Stimulated activated CD4-positive, alpha-beta T cell treated with anti-CD3 and anti-CD28 coated beads, Interleukin-2, amount 100 ng/mL, for 4 hours (primary cell): ENCODE results near the gene PLEKHD1.
"Not testable (repeated sequence)": the region's sequence is repeated elsewhere in the genome, so short reads cannot be mapped to it uniquely, and the experiment has no call there.

Experiments used
- DNase-seq: peaks from one replicate; pipeline ENCODE4 v3.0.0-alpha.2; 2020; ENCODE audit warnings: low read depth

Gene PLEKHD1

DNA sequence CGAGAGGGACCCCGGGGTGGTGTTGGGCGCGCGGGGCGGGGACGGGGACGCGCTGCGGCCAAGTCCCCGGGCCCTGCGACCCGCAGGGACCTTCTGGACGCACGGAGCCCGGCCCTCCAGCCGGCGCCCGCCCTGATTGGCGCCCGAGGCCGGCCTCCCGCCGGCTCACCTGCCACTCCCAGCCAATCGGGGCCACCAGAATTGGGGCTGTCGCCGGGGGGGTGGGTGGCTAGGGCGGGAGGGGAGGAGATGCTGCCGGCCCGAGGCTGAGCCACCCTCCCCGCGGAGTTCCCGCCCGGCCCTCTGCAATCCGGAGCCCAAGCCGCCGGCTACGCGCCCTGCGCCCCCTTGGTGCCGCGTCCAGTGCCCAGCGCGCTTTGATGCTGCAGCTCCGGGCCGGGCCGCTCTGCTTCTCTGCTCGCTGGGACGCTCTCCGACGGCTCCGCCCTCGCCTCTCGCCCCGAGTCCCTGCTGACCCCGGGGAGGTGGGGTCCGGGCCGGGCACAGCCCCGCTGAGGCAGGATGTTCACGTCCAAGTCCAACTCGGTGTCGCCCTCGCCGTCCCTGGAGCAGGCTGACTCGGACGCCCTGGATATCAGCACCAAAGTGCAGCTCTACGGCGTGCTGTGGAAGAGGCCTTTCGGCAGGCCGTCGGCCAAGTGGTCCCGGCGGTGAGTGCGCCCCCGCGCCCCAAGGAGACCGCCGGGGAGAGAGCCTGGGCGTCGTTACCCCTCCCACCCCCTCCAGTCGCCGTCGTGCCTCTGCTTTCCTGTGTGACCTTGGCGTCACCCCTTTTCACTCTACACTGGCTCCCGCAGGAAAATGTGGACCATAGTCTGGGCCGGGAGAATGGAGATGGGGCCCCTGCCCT lies at the start of gene PLEKHD1:
TSS of gene PLEKHD1 (plus strand) at position 285 of the 871 bp plus-strand sequence. CDS start at position 523, 238 bp downstream.
- DNase-seq, result no peak

DNA sequence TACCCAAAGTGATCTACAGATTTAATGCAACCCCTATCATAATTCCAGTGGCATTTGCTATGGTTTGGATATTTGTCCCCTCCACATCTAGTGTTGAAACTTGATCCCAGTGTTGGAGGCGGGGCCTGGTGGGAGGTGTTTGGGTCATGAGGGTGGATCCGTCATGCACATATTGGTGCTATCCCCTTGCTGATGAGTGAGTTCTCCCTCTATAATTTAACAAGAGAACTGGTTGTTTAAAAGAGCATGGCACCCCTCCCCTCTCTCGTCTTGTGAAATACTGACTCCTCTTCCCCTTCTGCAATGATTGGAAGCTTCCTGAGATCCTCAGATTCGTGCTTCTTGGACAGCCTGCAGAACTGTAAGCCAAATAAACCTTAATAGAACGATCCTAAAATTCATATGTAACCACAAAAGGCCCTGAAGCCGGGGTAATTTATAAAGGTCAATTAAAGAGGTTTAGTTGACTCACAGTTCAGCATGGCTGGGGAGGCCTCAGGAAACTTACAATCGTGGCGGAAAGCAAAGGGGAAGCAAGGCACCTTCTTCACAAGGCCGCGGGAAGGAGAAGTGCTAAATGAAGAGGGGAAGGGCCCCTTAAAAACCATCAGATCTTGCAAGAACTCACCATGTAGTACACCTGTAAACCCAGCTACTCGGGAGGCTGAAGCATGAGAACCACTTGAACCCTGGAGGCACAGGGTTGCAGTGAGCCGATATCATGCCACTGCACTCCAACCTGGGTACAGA lies 44.8 kb upstream of the PLEKHD1 start:
- DNase-seq, result no peak

GRCh38 chr14:69441948-69442347 lies 42.6 kb upstream of the PLEKHD1 start:
- no peak for DNase-seq

DNA sequence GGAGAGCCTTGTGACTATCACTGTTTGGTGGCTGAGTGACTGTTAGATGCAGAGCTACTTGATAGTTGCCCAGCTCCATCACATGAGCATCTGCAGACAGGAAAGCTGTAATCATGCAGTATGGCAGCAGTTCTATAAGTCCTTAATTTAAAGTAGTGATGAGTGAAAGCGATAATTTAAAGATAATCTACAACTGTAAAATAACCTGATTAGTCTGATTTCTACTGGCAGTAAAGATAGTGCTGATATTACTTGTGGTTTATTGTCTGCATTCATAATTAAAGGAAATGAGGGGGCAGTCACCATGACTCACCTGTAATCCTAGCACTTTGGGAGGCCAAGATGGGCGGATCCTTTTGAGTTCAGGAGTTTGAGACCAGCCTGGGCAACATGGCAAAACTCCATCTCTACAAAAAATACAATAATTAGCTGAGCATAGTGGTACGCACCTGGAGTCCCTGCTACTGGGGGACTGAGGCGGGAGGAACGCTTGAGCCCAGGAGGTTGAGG lies 41.2 kb upstream of the PLEKHD1 start:
- no peak for DNase-seq

- DNase-seq, result no peak
Measured at GRCh38 chr14:69449216-69449615, 35.3 kb upstream of the PLEKHD1 start.

GRCh38 chr14:69451941-69452340 lies 32.6 kb upstream of the PLEKHD1 start:
- DNase-seq, result no peak

- DNase-seq, result no peak
Measured at GRCh38 chr14:69458350-69458749, 26.2 kb upstream of the PLEKHD1 start.

- no peak for DNase-seq
Measured at GRCh38 chr14:69459122-69459521, 25.4 kb upstream of the PLEKHD1 start.

DNA sequence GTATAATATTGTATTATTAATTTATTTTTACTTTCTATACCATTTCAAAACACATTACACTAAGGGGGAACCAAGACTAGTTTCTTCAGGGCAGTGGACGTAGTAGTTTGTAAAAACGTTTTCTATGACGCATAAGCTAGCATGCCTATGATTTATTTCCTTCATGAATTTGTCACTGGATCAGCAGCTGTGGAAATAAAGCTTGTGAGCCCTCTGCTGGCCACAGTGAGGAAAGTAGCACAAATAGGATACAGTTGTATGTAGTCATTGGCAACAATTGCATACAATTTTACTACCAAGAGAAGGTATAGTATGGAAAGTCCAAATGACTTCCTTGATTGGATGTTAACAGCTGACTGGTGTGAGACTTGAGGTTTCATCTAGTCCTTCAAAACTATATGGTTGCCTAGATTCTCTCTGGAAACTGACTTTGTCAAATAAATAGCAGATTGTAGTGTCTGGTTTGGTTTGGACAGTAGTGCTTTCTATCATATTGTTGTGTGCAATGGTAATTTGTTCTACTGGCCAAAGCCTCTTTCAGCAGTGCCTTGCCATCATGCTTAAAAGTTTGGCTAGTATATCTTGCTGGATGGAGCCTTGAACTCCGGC lies 24.3 kb upstream of the PLEKHD1 start:
- DNase-seq, result peak; percentile 42

GRCh38 chr14:69464379-69464778 lies 20.1 kb upstream of the PLEKHD1 start:
- no peak for DNase-seq

GRCh38 chr14:69464829-69465228 lies 19.7 kb upstream of the PLEKHD1 start:
- no peak for DNase-seq

DNA sequence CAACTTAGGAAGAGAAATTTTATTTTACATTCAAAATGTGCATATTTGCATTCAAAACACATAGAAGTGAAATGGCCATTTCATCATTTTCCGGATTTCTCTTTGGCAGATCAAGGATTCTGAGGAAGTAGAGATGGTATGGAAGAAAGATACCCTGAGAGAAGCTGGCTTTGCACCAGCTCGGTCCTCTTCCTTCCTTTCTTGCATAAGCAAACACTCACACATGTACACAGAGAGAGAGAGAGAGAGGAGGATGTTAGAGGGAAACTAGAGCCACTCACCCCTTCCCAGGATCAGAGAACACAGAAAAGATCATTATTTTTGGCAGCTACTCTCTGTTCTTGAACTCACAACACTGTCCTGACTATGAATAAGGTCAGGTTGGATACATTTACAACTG lies 15.6 kb upstream of the PLEKHD1 start:
- no peak for DNase-seq

GRCh38 chr14:69471436-69471835 lies 13.1 kb upstream of the PLEKHD1 start:
- DNase-seq, result no peak

- DNase-seq, result no peak
Measured at GRCh38 chr14:69471916-69472315, 12.6 kb upstream of the PLEKHD1 start.

DNA sequence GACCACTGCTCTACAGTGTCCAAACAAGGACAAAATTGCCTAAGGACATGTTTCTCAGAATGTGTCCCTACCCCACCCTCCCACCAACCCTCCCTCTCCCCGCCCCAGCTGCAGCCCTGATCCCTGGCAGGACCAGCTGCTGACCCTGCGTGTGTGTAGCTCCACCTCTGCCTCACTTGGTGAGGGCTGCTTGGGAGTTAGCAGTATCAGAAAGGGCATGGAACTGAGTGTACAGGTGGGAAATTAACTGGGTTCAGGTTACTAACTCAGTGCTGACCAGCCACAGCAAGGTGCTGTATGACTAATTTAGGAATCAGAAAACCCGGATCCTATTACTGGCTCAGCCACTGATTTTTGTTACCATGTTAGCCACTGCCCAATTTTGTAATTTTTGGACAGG lies 11.3 kb upstream of the PLEKHD1 start:
- no peak for DNase-seq

DNA sequence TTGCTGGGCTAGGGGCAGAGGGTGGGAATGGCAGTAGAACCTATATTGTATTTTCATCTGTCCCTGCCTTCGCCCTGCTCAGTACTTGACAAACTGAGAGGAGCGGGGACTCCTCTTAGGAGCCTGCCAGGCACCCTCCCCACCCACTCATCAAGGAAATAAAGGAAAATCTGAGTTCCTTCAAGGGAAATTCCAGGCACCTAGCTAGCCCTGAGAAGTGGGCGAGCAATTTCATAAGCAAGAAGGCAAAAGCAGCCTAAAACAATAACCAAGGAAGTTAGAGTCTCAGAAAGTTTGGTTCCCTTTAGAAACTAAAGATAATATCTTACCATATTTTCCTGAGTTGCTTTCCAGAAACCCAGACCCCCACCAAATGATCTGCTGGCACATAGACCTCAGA lies 10.6 kb upstream of the PLEKHD1 start:
- no peak for DNase-seq

DNA sequence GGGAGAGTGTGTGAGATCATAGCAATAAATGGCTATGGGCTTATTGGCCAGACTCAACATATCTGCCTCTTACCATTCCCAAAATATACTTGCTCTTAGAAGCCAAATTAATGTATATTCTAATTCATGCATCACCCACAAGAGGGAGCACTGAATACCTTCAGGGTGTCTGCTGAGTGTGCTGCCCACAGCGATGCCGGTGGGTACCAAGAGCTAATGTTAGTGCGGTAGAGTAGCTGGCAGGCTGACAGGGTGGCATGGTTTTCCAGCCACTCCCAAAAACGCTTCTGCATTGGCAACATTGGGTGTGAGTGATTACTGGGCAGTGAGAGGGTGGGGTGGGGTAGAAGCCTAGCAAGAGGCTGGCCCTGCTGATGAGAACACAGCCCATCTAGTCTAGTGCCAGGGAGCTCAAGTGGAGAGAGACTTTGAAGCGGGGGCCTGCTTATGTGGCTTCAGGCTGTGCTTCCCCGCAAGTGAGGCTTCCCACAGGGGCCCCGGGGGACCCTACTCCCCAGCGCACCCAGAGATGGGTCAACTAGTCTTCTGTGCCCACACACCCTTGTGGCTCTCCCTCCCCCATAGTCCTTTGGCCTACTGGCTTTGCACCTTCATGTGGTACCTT lies 9.2 kb upstream of the PLEKHD1 start:
- DNase-seq, result no peak

DNA sequence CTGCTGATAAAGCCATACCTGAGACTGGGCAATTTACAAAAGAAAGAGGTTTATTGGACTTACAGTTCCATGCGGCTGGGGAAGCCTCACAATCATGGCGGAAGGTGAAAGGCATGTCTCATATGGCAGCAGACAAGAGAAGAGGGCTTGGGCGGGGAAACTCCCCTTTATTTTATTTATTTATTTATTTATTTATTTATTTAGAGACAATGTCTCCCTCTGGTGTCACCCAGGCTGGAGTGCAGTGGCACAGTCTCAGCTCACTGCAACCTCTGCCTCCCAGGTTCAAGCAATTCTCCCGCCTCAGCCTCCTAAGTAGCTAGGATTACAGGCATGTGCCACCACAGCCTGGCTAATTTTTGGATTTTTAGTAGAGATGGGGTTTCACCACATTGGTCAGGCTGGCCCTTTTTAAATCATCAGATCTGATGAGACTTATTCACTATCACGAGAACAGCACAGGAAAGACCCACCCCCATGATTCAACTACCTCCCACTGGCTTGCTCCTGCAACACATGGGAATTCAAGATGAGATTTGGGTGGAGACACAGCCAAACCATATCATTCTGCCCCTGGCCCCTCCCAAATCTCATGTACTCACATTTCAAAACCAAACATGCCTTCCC lies 7.6 kb upstream of the PLEKHD1 start:
- not testable (repeated sequence) for DNase-seq

DNA sequence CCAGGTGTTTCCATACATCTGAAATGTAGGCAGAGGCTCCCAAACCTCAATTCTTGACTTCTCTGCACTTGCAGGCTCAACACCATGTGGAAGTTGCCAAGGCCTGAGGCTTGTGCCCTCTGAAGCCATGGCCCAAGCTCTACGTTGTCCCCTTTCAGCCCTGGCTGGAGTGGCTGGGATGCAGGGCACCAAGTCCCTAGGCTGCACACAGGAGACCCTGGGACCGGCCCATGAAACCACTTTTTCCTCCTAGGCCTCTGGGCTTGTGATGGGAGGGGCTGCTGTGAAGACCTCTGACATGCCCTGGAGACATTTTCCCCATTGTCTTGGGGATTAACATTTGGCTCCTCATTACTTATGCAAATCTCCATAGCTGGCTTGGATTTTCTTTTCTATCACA lies 6.5 kb upstream of the PLEKHD1 start:
- not testable (repeated sequence) for DNase-seq

DNA sequence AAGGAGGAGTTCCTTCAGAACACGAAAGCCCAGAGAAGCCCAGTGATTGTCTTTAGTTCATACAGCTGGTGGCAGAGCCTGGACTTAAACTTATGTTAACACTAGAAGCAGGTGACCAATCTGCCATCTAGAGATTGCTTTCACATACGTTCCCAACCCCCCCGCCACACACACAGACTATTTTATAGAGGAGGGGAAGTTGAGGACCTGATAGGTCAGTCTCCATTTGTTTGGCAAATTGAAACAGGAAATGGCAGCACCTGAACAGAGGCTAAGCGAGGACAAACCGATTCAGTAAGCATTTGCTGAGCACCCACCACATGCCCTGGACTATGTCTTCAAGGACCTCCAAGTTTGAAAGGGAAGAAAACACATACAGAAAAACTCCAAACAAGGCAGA lies 4.8 kb upstream of the PLEKHD1 start:
- DNase-seq, result no peak

GRCh38 chr14:69480136-69480535 lies 4.4 kb upstream of the PLEKHD1 start:
- no peak for DNase-seq
